Lower leg skin (tissue), 4 donors: ENCODE measurements around the gene HIGD1C. TPM values are rescaled to one million over a fixed set of nuclear protein-coding genes. Genes with fewer than 3 reads are reported as not detected.
"Not testable (repeated sequence)": the region's sequence is repeated elsewhere in the genome, so short reads cannot be mapped to it uniquely, and the experiment has no call there.

Source experiments
- DNase-seq, 2 donors: peaks; one replicate each; pipeline ENCODE4 v3.0.0-alpha.2; 2019; ENCODE audit warnings: low spot score in 2 of 2
- H3K4me3 ChIP-seq: fragments of 200-600 bp; sonication (generic); 2 replicates; pipeline ENCODE4 v1.5.1; 2017; ENCODE audit warnings: mild to moderate bottlenecking, low read depth; ENCODE audit not compliant: poor library complexity, severe bottlenecking
- POLR2A ChIP-seq, 2 donors: fragments of 450-650 bp; IDR thresholded peaks; one replicate each; pipeline ENCODE4 v1.6.1; 2016 to 2017; ENCODE audit warnings: antibody characterized with exemption in 2 of 2, mild to moderate bottlenecking in 1 of 2, moderate library complexity in 1 of 2
- WGBS, 2 donors: methylation state at CpG; one replicate each; pipeline ENCODE4 v1.1.5; 2018; 5-methylcytosine and 5-hydroxymethylcytosine counted together
- intact Hi-C: fragments of 100-400 bp; cut with DNase I; formaldehyde crosslinking; loops from one replicate; pipeline ENCODE4 v1.15.0; 2023; ENCODE audit warnings: low total_unique reads
- total RNA-seq, 4 donors: library from RNA; depleted of rRNA; stranded (reverse); fragments of >200 nt; gene quantifications; one replicate each; pipeline ENCODE4 v1.1.0, GENCODE V29; 2016
- TF ChIP-seq, protein P1 (sequence below), 3 donors: fragments of 450-650 bp; IDR thresholded peaks; one replicate each; pipeline ENCODE4 v1.5.1; 2016; ENCODE audit warnings: antibody characterized with exemption in 3 of 3, mild to moderate bottlenecking in 3 of 3, moderate library complexity in 2 of 3

Gene HIGD1C
- total RNA-seq = not detected

DNA sequence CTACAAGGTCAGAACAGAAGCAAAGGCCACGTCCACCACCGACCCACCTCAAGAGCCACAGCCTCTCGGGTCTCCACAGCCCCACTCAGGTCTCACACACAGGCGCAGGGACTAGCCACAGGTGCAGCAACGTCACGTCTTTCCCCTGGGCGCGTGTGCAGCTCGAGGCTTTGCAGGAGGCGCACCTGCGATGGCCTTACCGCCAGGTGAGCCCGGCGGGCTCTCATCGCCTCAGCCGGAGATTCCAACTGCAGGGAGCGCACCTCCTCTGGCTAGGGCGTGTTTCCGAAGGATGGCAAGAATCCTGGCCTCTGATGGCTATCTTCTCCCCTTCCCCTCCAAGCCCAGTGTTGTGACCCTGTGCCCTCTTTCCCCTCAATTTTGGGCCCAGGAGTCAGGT, at the start of gene HIGD1C:
Gene HIGD1C, plus strand, starts transcription at position 35 of the 400 bp plus-strand sequence. CDS start 1,455 bp downstream, outside the sequence.
- 95 to 96% methylated on average over 19 of the region's 19 CpGs for WGBS, 2 donors
- intact Hi-C loops = no loop called here
- DNase-seq = no peak
- no peak within 1 kb of the TSS for H3K4me3 ChIP-seq
- TF ChIP-seq, protein P1, sequence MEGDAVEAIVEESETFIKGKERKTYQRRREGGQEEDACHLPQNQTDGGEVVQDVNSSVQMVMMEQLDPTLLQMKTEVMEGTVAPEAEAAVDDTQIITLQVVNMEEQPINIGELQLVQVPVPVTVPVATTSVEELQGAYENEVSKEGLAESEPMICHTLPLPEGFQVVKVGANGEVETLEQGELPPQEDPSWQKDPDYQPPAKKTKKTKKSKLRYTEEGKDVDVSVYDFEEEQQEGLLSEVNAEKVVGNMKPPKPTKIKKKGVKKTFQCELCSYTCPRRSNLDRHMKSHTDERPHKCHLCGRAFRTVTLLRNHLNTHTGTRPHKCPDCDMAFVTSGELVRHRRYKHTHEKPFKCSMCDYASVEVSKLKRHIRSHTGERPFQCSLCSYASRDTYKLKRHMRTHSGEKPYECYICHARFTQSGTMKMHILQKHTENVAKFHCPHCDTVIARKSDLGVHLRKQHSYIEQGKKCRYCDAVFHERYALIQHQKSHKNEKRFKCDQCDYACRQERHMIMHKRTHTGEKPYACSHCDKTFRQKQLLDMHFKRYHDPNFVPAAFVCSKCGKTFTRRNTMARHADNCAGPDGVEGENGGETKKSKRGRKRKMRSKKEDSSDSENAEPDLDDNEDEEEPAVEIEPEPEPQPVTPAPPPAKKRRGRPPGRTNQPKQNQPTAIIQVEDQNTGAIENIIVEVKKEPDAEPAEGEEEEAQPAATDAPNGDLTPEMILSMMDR (IDR thresholded peaks at IDR 0.05) = no peak
- no peak for TF ChIP-seq POLR2A (IDR thresholded peaks at IDR 0.05)

DNA sequence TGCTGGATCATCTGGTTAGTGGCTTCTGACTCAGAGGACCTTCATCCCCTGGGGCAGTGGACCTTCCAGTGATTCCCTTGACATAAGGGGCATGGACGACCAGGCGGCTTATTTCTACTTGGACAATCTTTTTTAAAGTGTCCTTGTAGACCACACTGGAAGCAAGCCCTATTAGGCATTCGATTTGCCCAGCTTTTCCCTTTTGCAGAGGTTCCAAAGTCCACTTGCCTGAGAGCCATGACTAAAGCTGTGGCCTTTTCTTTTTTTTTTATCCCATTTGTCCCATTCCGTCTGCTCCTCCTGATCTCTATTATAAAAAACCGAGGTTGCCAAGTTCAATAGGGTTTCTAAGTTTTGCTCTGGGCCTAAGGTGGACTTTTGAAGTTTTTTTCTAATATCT, 43.9 kb upstream of the HIGD1C start:
- whole genome bisulfite sequencing, 2 donors = 82 to 90% methylated on average over 5 of the region's 5 CpGs
- DNase-seq, H3K4me3 ChIP-seq, intact Hi-C loops: not testable (repeated sequence)

DNA sequence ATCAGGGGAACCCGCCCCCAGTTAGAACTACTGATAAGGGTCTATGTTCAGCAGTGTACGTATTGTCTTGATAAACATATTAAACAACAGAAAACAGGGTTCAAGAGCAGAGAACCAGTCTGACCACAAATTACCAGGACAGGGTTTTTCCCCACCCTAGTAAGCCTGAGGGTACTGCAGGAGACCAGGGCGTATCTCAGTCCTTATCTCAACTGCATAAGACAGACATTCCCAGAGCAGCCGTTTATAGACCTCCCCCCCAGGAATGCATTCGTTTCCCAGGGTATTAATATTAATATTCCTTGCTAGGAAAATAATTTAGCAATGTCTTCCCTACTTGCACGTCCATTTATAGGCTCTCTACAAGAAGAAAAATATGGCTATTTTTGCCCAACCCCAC, 40.0 kb upstream of the HIGD1C start:
- H3K4me3 ChIP-seq, DNase-seq, intact Hi-C loops: not testable (repeated sequence)
- WGBS, 2 donors = 84 to 89% methylated on average over 6 of the region's 6 CpGs

DNA sequence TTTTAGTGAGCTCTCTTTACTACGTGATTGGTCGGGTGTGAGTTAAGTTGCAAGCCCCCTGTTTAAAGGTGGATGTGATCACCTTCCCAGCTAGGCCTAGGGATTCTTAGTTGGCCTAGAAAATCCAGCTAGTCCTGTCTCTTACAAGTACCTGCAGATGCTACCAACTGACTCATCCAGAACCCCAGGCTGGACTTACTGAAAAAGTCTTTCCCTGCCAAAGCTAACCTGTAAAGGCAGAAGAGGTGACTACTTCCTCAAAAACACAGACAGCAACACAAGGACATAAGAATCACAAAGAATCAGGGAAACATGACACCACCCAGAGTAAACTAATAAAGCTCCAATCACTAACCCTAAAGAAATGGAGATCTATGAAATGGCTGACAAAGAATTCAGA, 39.1 kb upstream of the HIGD1C start:
- intact Hi-C loops = no loop called here
- DNase-seq = no peak
- TF ChIP-seq, protein P1 (IDR thresholded peaks at IDR 0.05) = no peak
- TF ChIP-seq POLR2A (IDR thresholded peaks at IDR 0.05) = no peak
- WGBS, 2 donors = 89 to 92% methylated on average over 2 of the region's 2 CpGs
- no peak overlapping the region for H3K4me3 ChIP-seq

DNA sequence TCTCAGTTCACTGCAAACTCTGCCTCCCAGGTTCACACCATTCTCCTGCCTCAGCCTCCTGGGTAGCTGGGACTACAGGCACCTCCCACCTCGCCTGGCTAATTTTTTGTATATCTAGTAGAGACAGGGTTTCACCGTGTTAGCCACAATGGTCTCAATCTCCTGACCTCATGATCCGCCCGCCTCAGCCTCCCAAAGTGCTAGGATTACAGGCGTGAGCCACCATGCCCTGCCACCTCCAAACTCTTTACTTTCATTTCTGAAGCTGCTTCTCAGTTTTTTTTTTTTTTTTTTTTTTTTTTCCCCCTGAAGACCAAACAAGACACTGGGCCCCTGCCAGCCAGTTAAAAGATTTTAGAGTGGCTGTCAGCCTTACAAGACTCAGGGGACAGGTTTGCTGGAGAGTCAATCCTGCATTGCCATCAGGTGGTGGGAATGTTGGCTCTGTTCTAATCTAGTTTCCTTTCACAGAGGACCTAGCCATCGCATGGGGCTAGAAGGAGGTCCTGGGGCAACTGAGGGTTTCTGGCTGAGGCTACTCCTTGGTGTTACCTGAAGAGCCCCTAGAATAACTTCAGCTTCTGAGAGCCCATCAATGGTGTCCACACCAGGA, 37.4 kb upstream of the HIGD1C start:
- intact Hi-C loops = no loop called here
- no peak overlapping the region for H3K4me3 ChIP-seq
- 83 to 85% methylated on average over 6 of the region's 6 CpGs for WGBS, 2 donors
- DNase-seq = no peak
- TF ChIP-seq, protein P1 (IDR thresholded peaks at IDR 0.05) = no peak
- no peak for TF ChIP-seq POLR2A (IDR thresholded peaks at IDR 0.05)

DNA sequence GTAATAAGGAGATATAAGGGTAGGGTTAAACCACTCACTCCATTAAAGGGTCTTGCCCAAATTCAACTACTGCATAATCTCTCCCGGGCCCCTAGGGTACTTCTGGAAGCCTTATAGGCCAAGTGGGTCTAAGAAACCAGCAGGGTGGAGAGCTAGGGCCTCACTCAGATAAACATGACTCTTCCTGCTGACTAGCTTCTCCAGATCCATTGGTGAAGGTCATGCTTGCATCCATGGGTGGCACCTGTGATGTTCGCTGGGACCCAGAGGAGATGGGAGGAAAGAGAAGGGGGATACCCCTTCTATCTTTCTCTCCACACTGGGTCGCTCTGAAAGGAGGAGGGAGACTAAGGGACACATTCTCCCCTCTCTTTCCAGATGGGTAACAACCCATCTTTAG, 36.1 kb upstream of the HIGD1C start:
- 85 to 86% methylated on average over 3 of the region's 3 CpGs for WGBS, 2 donors
- intact Hi-C loops = no loop called here
- no peak for DNase-seq
- H3K4me3 ChIP-seq = no peak overlapping the region
- TF ChIP-seq, protein P1 (IDR thresholded peaks at IDR 0.05) = no peak
- no peak for TF ChIP-seq POLR2A (IDR thresholded peaks at IDR 0.05)
